Activated CD8-positive, alpha-beta memory T cell treated with anti-CD3 and anti-CD28 coated beads, Interleukin-2, amount 50 U/mL, for 4 hours (primary cell): Measurements from ENCODE around the gene SLCO3A1.
"Not testable (repeated sequence)": the region's sequence is repeated elsewhere in the genome, so short reads cannot be mapped to it uniquely, and the experiment has no call there.

Experiments
- DNase-seq: peaks from one replicate; pipeline ENCODE4 v3.0.0-alpha.2; 2020

The SLCO3A1 gene

DNA sequence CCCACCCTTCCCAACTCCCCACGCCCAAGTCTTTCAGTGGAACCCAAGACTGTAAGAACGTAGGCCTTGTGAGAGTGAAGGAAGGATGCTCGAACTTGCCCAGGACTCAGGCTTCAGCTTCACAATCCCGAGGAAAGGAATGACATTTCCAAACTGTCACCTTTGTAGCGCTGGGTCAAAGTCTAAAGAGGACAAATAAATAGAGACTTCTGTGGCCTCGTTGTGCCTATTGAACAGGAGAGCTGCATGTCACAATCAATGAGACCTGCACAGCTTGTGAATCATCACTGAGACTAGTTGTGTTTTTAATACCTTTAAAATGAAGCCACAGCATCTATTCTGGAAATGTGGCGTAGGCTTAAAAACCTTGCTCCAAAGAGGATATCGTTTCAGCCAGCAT is 317.4 kb downstream of the SLCO3A1 start:
- no peak for DNase-seq

DNA sequence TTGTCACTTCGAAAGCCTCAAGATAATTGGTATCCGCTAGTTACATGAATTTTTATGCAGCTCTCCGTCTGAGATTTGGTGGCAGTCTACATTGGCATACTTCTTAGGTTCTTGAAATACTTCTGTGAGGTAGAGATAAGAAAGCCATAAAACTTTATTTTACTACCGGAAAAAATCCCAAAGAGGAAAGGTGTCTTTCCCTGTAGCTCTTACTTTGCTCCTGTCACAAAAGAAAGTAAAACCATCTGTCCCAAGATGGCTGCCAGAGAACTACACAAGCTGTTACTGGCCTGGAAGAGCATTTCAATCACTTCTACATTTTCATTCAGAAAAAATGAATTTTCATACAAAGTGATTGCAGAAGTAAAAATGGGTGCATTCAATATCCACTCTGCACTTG is 325.4 kb downstream of the SLCO3A1 start:
- DNase-seq, result no peak

DNA sequence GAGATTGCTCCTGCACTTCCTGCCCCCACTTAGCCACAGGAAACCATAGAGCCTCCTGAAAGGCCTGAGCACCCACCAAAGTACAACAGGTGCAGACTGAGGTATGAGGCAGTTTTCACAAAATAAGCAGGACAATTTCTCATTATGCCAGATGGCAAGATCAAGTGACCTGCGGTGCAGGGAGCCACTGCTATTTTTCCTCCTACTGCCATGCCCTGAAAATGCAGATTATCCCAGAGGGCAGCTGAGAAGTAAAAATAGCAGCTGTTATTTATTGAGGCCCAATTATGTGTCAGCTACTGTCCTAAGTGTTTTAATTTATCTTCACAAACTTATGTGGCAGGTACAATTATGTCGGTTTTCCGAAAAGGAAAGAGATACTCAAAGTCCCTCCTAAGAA is 330.6 kb downstream of the SLCO3A1 start:
- DNase-seq, result no peak

DNA sequence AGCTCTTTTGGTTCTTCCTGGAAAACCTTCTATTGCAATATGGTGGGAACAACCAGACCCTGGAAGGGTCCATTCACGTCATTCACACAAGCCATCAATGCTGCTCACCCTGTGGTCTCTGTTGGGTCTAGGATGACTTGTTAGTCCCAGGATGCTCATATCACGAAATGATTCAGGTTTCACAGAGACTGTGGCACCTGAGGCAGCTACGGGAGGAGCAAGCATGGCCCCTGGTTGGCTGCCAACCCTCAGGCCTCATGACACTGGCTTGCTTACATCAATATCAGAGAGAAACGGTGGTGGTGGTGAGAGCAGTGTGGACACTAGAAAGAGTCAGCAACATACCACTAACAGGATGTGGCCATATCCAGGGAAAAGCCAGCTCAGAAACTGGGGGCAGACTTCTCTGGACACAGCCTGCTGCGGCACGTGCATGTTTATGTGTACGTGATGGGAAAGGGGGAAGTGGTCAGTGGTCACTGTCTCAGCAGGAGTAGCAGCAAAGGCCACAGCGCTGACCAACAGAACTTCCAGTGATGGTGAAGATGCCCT is 331.2 kb downstream of the SLCO3A1 start:
- no peak for DNase-seq

DNA sequence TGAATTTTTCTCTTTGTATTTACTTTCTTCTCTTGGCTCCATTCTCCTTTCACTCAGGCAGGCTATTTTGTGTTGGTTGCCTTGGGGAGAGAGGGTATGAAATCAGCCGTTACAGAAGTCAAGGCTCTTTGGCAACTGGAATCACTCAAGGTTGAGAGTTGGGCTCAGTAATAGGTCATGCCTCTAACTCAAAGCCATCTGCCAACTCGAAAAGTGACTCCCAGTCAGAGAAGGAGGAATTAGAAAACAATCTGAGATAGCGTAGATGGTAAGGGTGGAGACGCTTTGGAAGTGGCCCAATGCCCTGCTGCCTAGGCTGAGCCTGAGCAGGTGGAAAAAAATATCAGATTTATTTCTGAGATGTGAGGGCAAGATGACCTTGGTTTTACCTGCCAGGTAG is 334.5 kb downstream of the SLCO3A1 start:
- DNase-seq, result no peak

DNA sequence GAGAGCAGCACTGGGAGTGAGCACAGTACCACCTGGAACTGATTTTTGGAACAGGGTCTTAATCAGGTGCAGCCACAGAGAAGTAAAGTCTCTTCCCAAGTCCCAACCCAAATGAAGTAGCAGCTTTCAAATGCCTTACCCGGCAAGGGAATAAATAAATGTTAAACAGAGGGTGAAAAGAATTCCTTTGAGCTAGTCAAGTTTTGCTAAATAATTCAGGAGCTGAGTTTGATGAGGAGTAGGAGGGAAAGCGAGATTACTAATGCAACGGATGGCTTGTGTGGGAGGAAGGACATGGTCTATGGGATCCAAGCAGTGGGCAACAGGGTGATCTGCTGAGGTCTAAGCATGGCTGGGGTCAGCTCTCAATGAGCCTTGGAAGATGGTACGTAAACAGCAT is 335.7 kb downstream of the SLCO3A1 start:
- DNase-seq, result no peak

DNA sequence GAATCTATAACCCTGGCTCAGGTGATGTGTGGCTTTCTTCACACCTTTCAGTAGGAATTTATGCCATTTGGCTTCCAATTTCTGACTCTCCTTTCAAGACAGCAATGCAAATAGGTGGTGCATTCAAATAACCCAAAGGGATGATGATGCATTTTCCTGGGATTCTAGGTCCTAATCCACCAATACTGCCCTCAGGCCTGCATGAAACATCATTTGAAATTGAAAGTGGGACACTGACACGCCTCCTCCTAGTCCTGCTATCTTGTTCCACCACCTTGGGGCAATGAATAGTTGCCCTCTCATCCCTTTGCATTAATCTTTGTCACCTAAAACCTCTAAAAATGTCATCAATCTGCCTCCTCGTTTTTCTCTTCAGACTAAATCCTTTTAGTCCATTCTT is 341.7 kb downstream of the SLCO3A1 start:
- DNase-seq, result no peak

DNA sequence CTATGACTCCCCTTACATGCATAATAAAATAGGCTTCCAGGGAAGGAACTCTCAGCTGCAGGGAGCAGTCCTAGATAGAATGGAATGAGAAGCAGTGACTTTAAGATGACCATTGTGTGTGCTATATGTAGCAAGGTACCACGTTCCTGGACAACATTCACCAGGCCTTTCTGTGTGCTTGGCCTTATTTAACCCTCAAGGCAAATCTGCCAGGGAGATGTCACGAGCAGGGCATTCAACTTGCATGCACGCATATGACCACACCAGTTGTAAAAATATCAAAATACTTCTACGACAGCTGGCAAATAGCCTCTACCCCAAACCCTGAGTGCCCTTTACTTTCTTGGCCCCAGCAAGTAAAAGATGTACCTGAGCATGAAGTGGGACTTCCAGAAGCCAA is 342.8 kb downstream of the SLCO3A1 start:
- no peak for DNase-seq

DNA sequence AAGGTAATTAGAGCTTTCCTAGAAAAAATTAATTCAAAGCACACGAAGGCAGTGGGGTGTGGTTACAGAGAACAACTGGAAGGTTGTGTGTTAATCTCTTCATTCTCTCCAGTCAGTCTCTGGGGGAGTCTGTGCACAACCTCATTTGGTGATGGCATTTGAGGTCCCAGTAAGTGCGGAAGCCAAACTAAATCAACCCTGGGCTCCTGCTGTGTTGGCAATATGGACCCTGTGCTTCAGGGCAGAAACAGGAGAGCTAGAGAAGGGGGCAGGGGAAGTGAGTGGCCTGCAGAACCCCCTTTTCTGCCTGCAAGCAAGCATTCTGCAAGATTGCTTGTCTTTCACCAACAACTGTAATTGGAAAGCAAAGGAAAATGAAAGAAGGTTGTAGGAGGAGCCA is 344.2 kb downstream of the SLCO3A1 start:
- DNase-seq, result no peak

DNA sequence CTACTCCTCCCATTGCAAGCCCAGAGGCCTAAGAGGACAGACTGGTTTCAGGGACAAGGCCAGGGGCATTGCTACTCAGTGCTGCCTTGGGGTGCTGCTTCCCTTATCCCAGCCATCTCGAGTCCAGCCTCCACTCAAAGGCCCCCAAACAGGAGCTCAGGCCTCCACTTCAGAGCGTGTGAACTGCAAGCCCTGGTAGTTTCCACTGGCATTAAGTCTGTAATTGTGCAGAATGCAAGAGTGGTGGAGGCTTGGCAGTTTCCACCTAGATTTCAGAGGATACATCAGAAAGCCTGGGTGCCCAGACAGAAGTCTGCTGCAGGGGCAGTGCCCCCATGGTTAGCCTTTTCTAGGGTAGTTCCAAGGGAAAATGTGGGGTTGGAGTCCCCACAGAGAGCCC is 347.4 kb downstream of the SLCO3A1 start:
- no peak for DNase-seq

DNA sequence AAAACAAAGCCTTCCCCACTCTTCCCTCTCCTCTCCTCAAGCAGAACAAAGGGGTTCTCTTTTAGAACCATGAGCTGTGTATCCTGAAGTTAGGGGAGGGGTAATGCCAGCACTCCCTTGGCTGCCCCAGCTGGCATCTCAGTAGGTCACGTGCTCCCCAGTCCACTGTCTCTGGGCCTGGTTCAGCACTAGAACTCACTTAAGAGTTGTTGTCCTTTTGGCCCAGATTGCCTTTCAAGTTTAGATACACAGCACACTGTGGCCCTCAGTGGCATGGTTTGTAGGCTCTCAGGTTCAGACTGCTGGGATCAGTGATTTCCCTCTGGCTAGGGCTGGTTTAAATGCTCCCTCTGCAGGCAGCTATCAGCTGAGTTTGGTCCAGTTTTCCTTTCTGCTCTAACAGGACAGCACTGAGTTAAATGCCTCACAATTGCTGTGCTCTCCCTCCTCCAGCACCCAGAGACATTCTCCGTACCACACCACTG is 351.8 kb downstream of the SLCO3A1 start:
- DNase-seq, result no peak

DNA sequence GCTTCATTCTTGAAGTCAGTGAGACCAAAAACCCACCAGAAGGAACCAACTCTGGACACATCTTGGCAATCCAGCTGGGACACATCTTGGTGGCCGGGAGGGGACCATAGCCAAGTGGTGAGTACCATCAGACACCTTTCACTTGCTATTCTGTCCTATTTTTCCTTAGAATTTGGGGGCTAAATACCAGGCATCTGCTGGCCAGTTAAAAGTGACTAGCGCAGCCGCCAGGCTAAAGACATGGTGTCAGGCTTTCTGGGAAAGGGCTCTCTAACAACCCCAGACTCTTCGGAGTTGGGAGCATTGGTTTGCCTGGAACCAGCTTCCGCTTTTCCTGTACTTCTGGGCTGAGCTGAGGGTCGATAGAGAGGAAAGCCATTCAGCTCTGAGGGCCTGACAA is 354.1 kb downstream of the SLCO3A1 start:
- not testable (repeated sequence) for DNase-seq
